ENCODE results near the gene ANXA11.

The ANXA11 gene

GRCh38 chr10:80194373-80195045 is 10.8 kb downstream of the ANXA11 start:
- no peak for TF ChIP-seq CTCF (IDR thresholded peaks at IDR 0.05; ENCODE audit: control insufficient read depth, insufficient read depth, low read depth, low read length, missing control alignments)
- no peak overlapping the region for H3K4me3 ChIP-seq (ENCODE audit: control insufficient read depth, low read depth, low read length)
- no peak for DNase-seq (ENCODE audit: low read depth)

- no peak for TF ChIP-seq CTCF (IDR thresholded peaks at IDR 0.05; ENCODE audit: control insufficient read depth, insufficient read depth, low read depth, low read length, missing control alignments)
- no peak overlapping the region for H3K4me3 ChIP-seq (ENCODE audit: control insufficient read depth, low read depth, low read length)
- DNase-seq (ENCODE audit: low read depth), result no peak
These were observed 12.8 kb downstream of the ANXA11 start for GRCh38 chr10:80192553-80192952.

- no peak for DNase-seq (ENCODE audit: low read depth)
- TF ChIP-seq CTCF (IDR thresholded peaks at IDR 0.05; ENCODE audit: control insufficient read depth, insufficient read depth, low read depth, low read length, missing control alignments), result no peak
- no peak overlapping the region for H3K4me3 ChIP-seq (ENCODE audit: control insufficient read depth, low read depth, low read length)
These were observed 13.6 kb downstream of the ANXA11 start for GRCh38 chr10:80191589-80192270.

- TF ChIP-seq CTCF (IDR thresholded peaks at IDR 0.05; ENCODE audit: control insufficient read depth, insufficient read depth, low read depth, low read length, missing control alignments), result no peak
- no peak overlapping the region for H3K4me3 ChIP-seq (ENCODE audit: control insufficient read depth, low read depth, low read length)
- no peak for DNase-seq (ENCODE audit: low read depth)
These were observed 16.6 kb downstream of the ANXA11 start for GRCh38 chr10:80188713-80189112.

- H3K4me3 ChIP-seq (ENCODE audit: control insufficient read depth, low read depth, low read length), result no peak overlapping the region
- TF ChIP-seq CTCF (IDR thresholded peaks at IDR 0.05; ENCODE audit: control insufficient read depth, insufficient read depth, low read depth, low read length, missing control alignments), result no peak
- DNase-seq (ENCODE audit: low read depth), result no peak
These were observed 17.6 kb downstream of the ANXA11 start for GRCh38 chr10:80187465-80188409.

- TF ChIP-seq CTCF (IDR thresholded peaks at IDR 0.05; ENCODE audit: control insufficient read depth, insufficient read depth, low read depth, low read length, missing control alignments), result no peak
- DNase-seq (ENCODE audit: low read depth), result no peak
- no peak overlapping the region for H3K4me3 ChIP-seq (ENCODE audit: control insufficient read depth, low read depth, low read length)
These were observed 18.3 kb downstream of the ANXA11 start for GRCh38 chr10:80187060-80187459.
